GM15510 (cell line): ENCODE results near the gene TMEM214.

Experiments used
- POLR2A ChIP-seq: IDR thresholded peaks from 3 replicates; pipeline ENCODE4 v1.6.1; 2011; ENCODE audit warnings: borderline replicate concordance; ENCODE audit not compliant: insufficient read length; ENCODE audit errors: extremely low read depth

TMEM214 gene

DNA sequence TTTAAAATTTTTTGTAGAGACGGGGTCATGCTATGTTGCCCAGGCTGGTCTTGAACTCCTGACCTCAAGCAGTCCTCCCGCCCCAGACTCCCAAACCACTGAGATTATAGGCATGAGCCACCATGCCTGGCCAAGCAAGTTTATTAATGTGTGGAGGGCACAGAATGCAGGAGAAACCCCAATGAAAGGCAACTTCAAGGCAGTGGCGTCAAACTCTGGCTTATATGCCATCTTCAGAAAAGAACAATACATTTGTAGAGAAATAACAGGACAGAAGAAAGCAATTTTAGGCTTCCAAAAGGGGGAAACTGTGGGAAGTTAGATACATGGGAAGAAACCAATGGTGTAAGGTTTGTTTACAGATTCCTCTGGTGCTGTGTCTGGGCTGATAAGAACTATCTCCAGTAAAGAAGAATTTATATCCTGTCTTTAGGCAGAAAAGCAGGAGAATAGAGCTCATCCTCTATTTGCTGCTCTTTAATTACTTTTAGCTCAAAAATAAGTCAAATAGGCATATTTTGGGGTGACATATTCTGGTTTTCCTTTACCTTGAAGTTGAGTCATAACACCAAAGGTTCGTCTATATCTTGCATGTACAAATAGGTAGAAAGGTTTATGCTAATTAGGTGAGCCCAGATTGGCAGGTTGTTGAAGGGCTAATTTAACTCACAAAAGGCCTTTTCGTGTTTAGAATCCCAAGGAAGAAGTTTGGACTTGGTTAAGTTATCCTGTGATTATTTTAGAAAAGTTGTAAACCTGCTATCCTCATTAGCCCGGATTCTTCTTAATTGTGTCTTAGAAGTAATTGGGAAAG lies 26.0 kb upstream of the TMEM214 start:
- TF ChIP-seq POLR2A: no peak

- no peak for TF ChIP-seq POLR2A
Measured at GRCh38 chr2:27007416-27008374, 25.1 kb upstream of the TMEM214 start.

- no peak for TF ChIP-seq POLR2A
Measured at GRCh38 chr2:27008678-27009077, 24.1 kb upstream of the TMEM214 start.

DNA sequence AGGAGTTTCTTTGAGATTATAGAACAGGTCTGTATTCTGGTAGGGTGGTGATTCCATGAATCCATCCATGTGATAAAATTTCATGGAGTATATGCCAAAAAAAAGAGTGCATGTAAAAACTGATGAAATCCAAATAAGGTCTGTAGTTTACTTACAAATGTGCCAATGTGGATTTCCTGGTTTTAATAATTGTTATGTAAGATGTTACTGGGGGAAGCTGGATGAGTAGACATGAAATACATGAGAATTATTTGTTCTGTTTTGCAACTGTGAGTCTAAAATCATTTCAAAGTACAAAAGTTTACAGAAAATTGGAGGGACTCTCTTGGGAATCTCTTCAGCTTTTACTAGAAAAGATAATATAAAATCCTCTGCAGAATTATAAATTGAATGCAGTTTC lies 23.7 kb upstream of the TMEM214 start:
- TF ChIP-seq POLR2A: no peak

DNA sequence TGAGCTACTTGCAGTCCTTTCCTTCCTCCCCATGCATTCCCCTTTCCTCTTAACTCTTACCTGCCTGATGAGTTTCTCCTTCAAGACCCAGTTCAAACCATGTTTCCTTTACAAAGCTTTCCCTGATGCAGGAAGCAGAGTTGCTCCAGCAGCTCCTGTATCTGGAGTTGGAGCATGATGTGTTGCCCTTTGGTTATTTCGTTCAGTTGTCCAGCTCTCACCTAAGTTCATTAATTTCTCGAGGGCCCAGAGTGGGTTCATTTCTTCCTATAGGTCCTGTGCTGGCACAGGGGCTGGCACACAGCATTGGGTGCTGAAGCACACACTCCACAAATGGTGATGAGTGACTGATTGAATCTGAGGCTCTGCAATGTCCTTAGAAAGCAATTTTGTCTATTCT lies 23.0 kb upstream of the TMEM214 start:
- no peak for TF ChIP-seq POLR2A

DNA sequence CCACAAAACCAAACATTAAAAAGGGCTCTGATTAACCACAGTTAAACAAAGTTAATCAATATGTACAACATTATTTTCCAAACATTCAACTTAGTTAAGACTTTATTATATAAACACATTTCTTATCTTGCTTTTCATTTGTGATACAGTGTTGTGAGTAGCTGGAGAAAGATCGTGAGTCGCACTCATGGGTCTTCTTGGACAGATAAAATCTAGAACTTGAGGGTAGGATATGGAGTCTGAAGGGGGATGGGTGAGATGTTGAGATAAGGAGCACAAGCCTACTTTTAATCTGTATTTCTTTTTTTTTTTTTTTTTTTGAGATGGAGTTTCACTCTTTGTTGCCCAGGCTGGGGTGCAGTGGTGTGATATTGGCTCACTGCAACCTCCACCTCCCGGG lies 22.6 kb upstream of the TMEM214 start:
- no peak for TF ChIP-seq POLR2A

- no peak for TF ChIP-seq POLR2A
Measured at GRCh38 chr2:27013738-27014137, 19.0 kb upstream of the TMEM214 start.

GRCh38 chr2:27014771-27015433 lies 17.9 kb upstream of the TMEM214 start:
- TF ChIP-seq POLR2A: no peak

DNA sequence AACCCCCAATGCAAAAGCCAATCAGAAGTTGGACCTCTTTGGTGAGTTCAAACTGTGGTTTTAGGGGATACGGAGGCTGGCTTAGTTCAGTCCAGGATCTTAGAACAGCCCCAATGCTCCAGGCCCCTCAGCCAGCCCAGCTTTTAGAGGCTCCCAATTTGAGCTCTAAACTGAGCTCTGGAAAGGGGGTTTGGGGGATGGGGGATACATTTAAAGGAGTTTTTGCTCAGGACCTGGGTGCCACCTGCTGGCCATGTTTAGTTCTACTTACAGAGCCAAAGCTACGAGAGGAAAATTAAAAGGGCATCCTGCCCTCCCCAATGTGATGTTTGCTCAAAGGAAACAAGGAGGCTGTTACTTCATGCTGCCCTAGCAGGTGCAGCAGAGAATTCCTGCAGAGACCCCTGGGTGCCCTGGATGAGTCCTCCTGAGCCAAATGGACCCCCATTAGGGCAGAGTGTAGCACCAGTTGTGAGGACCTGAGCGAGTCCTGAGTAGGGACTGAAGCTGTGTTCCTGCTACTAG lies 15.9 kb upstream of the TMEM214 start:
- no peak for TF ChIP-seq POLR2A

GRCh38 chr2:27018142-27018541 lies 14.6 kb upstream of the TMEM214 start:
- no peak for TF ChIP-seq POLR2A

GRCh38 chr2:27019459-27019858 lies 13.3 kb upstream of the TMEM214 start:
- no peak for TF ChIP-seq POLR2A

GRCh38 chr2:27019931-27020855 lies 12.6 kb upstream of the TMEM214 start:
- no peak for TF ChIP-seq POLR2A

DNA sequence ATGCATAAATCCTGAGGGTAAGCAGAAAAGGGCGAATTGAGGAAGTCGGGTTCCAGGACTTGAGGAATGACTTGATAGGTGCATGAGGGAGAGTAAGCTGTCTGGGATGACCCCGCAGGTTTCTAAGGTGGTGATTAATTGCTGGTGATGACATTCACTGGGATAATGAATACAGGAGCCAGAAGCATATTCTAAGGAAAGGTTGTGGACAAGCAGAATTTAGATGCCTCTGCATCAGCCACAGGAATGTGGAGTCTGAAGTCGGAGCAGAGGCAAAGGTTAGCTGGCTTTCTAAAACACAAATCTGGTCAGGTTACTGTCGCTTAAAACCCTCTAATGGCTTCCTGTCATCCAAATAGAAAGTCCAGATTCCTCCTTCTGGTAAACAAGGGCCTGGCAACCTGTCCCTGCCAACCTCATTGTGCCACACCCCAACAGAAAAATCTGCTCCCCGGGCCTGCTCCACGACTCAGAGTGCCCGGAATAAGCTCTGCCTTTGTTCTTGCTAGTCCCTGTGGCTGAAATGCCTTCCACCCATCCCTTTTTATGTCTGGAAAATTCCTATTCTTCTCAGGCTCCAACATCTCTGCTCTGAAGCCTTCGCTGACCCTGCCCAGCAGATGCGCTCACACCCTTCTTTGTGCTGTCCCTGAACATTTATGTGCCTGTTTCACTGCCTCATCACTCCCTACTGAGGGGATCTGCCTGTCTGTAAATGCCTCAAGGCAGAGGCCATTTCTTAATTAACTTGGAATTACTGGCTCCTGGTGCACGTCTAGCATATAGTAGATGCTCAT lies 11.3 kb upstream of the TMEM214 start:
- TF ChIP-seq POLR2A: no peak
